Cardiac muscle cell (in vitro differentiated cells and primary cell): ENCODE results near the gene SLC4A8. TPM values are rescaled to one million over a fixed set of nuclear protein-coding genes. Genes with fewer than 3 reads are reported as not detected.

ENCODE experiments used
- DNase-seq, 2 donors: peaks; one replicate each; pipeline versions ENCODE4 v3.0.0 to v3.0.0-alpha.2; 2010 to 2017; ENCODE audit warnings: low read depth in 1 of 2, low spot score in 1 of 2
- H3K27ac ChIP-seq: fragments of 200-600 bp; sonication (generic); 2 replicates; pipeline ENCODE4 v1.5.1; 2016
- H3K27me3 ChIP-seq: fragments of 200-600 bp; sonication (generic); 2 replicates; pipeline ENCODE4 v1.6.0; 2016; ENCODE audit warnings: control low read depth
- H3K36me3 ChIP-seq: fragments of 200-600 bp; sonication (generic); 2 replicates; pipeline ENCODE4 v1.5.1; 2016; ENCODE audit warnings: control low read depth
- H3K4me1 ChIP-seq: fragments of 200-600 bp; sonication (generic); 2 replicates; pipeline ENCODE4 v1.8.1; 2017; ENCODE audit warnings: low read depth, mild to moderate bottlenecking, mixed run types
- H3K4me3 ChIP-seq: fragments of 200-600 bp; sonication (generic); 2 replicates; pipeline ENCODE4 v1.5.1; 2016; ENCODE audit warnings: mild to moderate bottlenecking
- H3K9me3 ChIP-seq: fragments of 200-600 bp; sonication (generic); 2 replicates; pipeline ENCODE4 v1.5.1; 2017; ENCODE audit warnings: low read depth, mild to moderate bottlenecking, control low read depth
- polyA plus RNA-seq: library from polyadenylated mRNA; unstranded; fragments of >200 nt; fragmentation: Nextera tagmentation; extraction: Ambion mirVana; gene quantifications from 2 replicates; pipeline ENCODE4 v1.2.1, GENCODE V29; 2016
- total RNA-seq: library from RNA; depleted of rRNA; stranded (reverse); fragments of >200 nt; gene quantifications from 2 replicates; pipeline ENCODE4 v1.2.3, GENCODE V29; 2016
- TF ChIP-seq, protein P1 (sequence below): IDR thresholded peaks from 2 replicates; pipeline ENCODE4 v1.5.1; 2012; ENCODE audit warnings: low read depth, mild to moderate bottlenecking, low read length

SLC4A8 gene
- total and polyA plus RNA-seq, 2 experiments from 2014 or later, result 1.9 to 4.9 TPM

DNA sequence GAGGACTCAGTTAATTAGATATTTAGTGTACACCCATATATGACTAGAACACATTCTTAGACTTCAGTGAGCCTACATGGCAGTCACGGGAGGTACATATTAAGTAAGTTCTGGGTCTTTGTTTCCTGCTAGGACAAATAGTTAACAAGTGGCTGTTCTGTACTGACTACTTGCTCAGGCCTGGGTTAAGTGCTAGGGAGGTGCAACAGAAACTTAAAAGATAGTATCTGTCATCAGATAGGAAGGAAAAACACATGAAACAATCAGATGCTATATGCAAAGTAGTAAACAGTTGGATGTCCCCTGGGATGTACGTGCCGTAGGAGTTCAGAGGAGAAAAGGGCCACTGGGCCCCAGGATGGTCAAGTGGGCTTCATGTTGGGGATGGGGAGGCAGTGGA is 59.5 kb downstream of the SLC4A8 start:
- peaks cover 4% of the 10 kb centered on the region for H3K4me1 ChIP-seq
- no peak for DNase-seq
- no peaks in the 10 kb centered on the region for H3K27me3 ChIP-seq
- no peak overlapping the region for H3K4me3 ChIP-seq
- H3K27ac ChIP-seq, result no peak overlapping the region
- H3K9me3 ChIP-seq, result no peaks in the 10 kb centered on the region
- TF ChIP-seq, protein P1, sequence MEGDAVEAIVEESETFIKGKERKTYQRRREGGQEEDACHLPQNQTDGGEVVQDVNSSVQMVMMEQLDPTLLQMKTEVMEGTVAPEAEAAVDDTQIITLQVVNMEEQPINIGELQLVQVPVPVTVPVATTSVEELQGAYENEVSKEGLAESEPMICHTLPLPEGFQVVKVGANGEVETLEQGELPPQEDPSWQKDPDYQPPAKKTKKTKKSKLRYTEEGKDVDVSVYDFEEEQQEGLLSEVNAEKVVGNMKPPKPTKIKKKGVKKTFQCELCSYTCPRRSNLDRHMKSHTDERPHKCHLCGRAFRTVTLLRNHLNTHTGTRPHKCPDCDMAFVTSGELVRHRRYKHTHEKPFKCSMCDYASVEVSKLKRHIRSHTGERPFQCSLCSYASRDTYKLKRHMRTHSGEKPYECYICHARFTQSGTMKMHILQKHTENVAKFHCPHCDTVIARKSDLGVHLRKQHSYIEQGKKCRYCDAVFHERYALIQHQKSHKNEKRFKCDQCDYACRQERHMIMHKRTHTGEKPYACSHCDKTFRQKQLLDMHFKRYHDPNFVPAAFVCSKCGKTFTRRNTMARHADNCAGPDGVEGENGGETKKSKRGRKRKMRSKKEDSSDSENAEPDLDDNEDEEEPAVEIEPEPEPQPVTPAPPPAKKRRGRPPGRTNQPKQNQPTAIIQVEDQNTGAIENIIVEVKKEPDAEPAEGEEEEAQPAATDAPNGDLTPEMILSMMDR, result no peak
- H3K36me3 ChIP-seq, result no peaks in the 10 kb centered on the region

DNA sequence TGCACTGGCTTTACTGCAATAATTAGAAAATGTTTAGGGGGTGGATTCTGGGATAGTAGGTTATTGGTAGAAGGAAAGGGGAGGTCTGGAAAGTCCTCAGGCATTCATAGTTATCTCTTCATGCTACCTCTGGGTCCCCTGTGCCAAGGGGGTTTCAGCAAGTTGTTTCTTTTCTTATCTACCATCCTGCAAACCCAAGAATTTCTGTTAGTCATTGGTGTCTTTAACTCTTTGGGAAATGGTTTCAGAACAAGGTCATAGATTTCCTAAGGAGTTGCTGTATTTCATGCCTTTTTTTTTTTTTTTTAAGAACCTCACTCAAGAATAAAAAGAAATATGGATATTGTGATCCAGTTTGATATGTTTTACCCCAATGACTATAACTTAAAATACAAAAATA is 63.6 kb downstream of the SLC4A8 start:
- H3K36me3 ChIP-seq, result no peaks in the 10 kb centered on the region
- H3K4me1 ChIP-seq, result peaks cover 16% of the 10 kb centered on the region
- no peaks in the 10 kb centered on the region for H3K9me3 ChIP-seq
- TF ChIP-seq, protein P1, result no peak
- H3K27ac ChIP-seq, result no peak overlapping the region
- H3K27me3 ChIP-seq, result no peaks in the 10 kb centered on the region
- peak in 1 of 2 donors; percentile 26 for DNase-seq
- H3K4me3 ChIP-seq, result no peak overlapping the region

DNA sequence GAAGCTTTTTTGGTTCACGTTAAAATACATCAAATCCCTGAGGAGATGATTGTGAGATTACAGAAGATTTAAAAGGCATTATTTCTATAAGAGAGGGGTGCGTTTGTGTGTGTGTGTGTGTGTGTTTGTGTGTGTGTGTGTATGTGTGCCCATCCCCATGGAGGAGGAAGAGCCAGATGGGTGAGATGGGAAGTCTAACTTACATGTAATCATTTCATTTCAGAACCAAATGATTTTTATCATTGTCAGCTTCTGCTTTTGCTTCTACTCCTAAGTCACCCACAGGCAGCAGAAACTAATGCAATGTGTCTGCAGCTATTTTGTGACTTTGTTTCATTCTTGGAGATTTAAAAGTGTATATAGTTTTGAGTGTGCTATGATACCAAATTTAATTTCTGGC is 68.7 kb downstream of the SLC4A8 start:
- TF ChIP-seq, protein P1, result no peak
- Histone ChIP-seq H3K27me3 (no peaks in the 10 kb centered on the region), H3K27ac (no peak overlapping the region), H3K4me3 (no peak overlapping the region), H3K36me3 (no peaks in the 10 kb centered on the region), H3K9me3 (no peaks in the 10 kb centered on the region), H3K4me1 (peaks cover 16% of the 10 kb centered on the region)
- no peak for DNase-seq

DNA sequence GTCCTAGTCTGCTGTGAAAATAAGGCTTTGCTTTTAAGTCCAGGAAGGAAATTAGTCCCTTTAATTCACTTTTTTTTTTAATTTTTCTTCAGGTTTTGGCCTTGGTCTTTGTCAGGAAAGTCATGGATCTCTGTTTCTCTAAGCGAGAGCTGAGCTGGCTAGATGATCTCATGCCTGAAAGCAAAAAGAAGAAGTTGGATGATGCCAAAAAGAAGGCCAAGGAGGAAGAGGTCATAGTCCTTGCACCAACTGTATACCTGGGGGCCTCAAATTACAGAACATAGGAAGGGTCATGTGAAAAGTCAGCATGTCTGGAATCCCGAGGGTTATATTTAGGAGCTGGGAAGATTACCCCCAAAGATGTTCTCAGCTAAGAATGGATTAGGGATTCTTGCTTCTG is 72.3 kb downstream of the SLC4A8 start:
- Histone ChIP-seq H3K4me1 (peaks cover 5% of the 10 kb centered on the region), H3K27ac (no peak overlapping the region), H3K27me3 (no peaks in the 10 kb centered on the region), H3K4me3 (no peak overlapping the region), H3K9me3 (no peaks in the 10 kb centered on the region), H3K36me3 (no peaks in the 10 kb centered on the region)
- DNase-seq, result no peak
- TF ChIP-seq, protein P1, result no peak

DNA sequence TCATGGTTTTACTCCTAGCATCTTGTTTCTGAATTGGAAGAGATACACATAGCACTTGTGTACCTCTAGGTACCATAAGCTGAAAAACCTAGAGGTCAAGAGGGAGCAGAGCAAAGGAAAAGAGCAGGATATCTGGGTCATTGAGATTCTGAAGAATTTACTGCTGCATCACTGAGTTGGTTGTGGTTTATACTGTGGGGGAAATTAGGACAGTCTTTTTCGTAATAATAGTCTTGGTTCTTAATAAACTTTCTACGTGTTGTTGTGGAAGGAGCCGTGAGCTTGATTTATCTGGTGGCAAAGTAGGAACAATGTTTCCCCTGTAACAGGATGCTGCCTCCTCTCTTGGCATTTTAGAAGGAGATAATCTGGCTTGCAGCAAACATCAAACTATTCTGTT is 80.2 kb downstream of the SLC4A8 start:
- Histone ChIP-seq H3K4me1 (peaks cover 9% of the 10 kb centered on the region), H3K36me3 (no peaks in the 10 kb centered on the region), H3K9me3 (no peaks in the 10 kb centered on the region), H3K4me3 (no peak overlapping the region), H3K27me3 (no peaks in the 10 kb centered on the region), H3K27ac (no peak overlapping the region)
- DNase-seq, result no peak
- TF ChIP-seq, protein P1, result no peak
